Stimulated activated naive CD8-positive, alpha-beta T cell treated with anti-CD3 and anti-CD28 coated beads, Interleukin-15, amount 100 ng/mL, for 72 hours (primary cell): ENCODE measurements around the gene WDFY2.

ENCODE experiments used
- ATAC-seq: fragments of 150-1000 bp; cut with Tn5 transposase; 2 replicates; pipeline ENCODE4 v1.10.0; 2021; ENCODE audit warnings: mild to moderate bottlenecking, moderate library complexity
- DNase-seq, 2 donors: peaks; one replicate each; pipeline ENCODE4 v3.0.0; 2021 to 2022
- H3K27ac Mint-ChIP-seq, 2 donors: one replicate each; pipeline ENCODE4 v1.8.0; 2022; ENCODE audit warnings: mild to moderate bottlenecking in 2 of 2, mixed read lengths in 2 of 2, moderate library complexity in 2 of 2
- H3K27me3 Mint-ChIP-seq: one replicate; pipeline ENCODE4 v1.8.0; 2022; ENCODE audit warnings: mixed read lengths
- H3K4me1 Mint-ChIP-seq: one replicate; pipeline ENCODE4 v1.8.0; 2022; ENCODE audit warnings: mild to moderate bottlenecking, mixed read lengths
- H3K4me3 Mint-ChIP-seq, 2 donors: one replicate each; pipeline ENCODE4 v1.8.0; 2022; ENCODE audit warnings: mild to moderate bottlenecking in 2 of 2, mixed read lengths in 2 of 2, moderate library complexity in 1 of 2
- H3K9me3 Mint-ChIP-seq, 2 donors: one replicate each; pipeline ENCODE4 v1.8.0; 2022; ENCODE audit warnings: mixed read lengths in 2 of 2

The WDFY2 gene

DNA sequence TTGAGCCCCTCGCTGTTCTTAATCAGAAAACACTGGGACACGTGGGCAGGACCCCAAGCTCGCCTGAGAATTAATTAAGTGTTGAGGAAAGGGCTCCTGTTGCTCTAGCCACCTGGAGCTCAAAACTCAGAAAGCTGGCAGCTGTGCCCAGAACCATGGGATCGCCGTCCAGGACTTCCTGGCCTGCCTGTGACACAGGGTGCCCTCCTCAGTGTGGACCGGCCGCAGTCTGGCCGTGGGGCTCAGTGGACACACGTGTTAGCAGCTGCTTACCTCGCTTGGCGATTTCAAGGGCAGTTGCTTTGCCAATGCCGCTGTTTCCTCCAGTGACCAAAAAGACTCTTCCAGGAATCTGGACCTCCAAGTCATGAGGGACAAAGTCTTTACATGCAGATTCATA, 215.0 kb downstream of the WDFY2 start:
- Mint-ChIP-seq H3K9me3 (no peaks in the 10 kb centered on the region), H3K27me3 (no peaks in the 10 kb centered on the region), H3K4me3 (no peak overlapping the region), H3K4me1 (peaks cover 52% of the 10 kb centered on the region), H3K27ac (no peak overlapping the region)
- no peak for ATAC-seq
- DNase-seq, result no peak

DNA sequence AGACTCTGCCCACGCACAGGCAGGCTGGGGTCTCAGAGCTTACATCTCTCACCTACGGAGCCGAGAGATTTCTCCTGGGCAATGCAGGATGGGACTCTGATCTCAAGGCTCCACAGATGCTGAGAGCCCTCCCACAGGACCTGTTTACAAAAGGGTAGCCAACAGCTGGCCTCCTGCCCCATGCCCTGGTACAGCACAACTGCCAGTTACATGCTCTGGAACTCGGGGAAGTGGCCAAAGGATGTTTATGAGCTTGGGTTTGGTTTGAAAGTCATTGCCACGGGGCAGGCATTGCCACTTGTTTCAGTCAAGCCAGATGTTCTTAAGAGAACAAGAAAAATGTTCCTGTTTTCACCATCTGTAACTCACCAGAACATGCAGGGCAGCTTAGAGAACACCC, 216.2 kb downstream of the WDFY2 start:
- no peaks in the 10 kb centered on the region for H3K27me3 Mint-ChIP-seq
- H3K9me3 Mint-ChIP-seq, result no peaks in the 10 kb centered on the region
- H3K4me1 Mint-ChIP-seq, result peaks cover 56% of the 10 kb centered on the region
- H3K27ac Mint-ChIP-seq, result no peak overlapping the region
- no peak overlapping the region for H3K4me3 Mint-ChIP-seq
- ATAC-seq (no peak), DNase-seq (no peak)

DNA sequence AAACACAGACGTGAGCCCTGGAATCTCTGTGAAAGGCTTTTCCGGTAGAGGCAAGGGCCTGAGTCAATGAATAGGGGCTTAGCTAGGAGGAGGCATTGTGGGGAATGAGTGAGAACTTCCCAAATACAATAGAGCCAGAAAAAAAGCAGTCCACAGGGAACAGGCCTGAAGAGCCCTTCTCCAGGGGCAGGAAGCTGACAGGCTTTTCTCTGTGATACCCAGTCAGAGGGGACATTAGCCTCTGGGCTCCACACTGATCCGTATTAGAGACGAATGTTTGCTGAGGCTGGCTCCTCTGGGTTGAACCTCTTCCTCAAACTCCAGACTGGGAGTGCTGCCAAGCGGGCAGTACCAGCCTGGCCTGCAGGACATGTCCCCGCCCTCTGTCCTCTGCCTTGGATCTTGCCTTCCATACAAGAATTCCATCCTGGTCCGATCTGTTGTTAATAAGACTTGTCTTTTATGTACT, 217.4 kb downstream of the WDFY2 start:
- Mint-ChIP-seq H3K27me3 (no peaks in the 10 kb centered on the region), H3K27ac (peak overlapping the region in 1 of 2 donors; percentile 99), H3K4me1 (peaks cover 58% of the 10 kb centered on the region), H3K4me3 (peak overlapping the region; percentile 95 to 98), H3K9me3 (no peaks in the 10 kb centered on the region)
- no peak for ATAC-seq
- DNase-seq, result no peak

DNA sequence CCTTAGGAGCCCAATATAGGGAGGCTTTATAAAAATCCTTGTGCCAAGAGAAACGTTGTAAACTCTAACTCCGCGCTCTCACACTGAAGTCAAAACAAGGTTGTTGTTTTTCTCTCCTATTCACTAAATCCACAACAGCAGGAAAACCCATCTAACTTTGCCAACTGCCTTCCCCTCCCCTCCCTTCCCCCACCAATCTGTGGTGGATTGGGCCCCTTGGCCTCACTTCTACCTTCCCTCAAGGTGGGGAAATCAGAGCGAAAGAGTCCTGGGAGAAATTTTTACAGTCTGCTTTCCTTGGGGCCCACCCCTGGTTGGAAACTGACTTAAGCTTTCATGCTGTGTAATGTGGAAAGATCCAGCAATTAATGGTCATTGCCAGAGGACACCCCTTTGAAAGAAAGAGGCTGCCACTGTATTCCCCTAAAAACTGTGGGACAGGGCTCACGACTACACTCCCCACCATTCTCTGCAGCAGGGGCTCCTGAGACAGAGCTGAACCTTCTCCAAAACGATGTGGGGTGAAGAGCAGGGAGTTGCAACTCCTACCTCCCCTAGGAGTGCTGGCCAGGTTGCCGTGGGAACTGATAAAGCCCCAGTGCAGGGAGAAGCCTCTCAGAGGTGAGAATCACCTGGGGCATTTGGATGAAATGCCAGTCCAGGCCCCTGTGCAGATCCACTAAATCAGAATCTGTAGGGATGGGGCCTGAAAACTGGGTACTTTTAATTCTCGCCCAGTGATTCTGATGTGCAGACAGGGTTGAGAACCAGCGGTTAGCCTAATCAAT, 218.6 kb downstream of the WDFY2 start:
- H3K4me3 Mint-ChIP-seq, result peak overlapping the region; percentile 95 to 98
- H3K27me3 Mint-ChIP-seq, result no peaks in the 10 kb centered on the region
- peaks cover 62% of the 10 kb centered on the region for H3K4me1 Mint-ChIP-seq
- ATAC-seq (peak; percentile 1), DNase-seq (no peak)
- no peaks in the 10 kb centered on the region for H3K9me3 Mint-ChIP-seq
- H3K27ac Mint-ChIP-seq, result peak overlapping the region; percentile 99

DNA sequence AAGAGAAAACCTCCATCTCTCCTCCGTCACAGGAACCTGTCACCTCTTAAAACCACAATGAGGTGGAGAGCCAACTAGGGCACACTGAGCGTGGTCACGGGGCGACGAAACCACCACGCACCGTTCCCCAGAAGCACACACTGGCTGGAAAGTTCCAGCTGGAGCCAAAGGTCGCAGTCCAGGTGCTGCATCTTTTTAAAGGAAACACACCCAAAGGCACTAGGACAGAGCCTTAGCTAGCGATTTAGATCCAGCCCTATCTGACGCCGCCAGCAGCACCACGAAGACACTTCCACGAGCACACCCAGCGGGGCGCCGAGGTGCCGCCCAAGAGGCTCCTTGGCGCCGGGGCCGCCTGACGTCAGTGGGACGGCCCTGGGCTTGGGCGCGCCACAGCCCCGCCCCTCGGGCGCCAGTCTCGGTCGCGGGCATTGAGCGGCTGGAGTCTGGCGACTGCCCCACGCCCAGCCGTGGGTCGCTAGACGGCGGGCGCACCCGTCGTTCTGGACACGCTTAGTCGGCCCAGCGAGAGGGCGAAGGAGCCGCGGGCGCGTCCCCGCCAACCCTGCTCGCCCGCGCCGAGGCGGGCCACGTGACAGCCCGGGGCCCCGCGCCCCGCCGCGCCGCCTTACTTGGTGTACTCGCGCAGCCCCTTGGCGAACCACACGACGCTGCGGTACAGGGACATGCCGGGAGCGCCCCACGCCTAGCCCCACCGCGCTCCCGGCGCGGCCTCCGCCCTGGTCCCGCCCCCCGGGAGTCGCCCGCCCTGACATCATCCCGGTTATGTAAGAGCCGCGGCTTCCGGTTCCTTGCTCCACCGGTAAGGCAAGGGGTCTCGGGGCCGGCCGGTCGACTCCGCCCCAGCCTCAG, 219.4 kb downstream of the WDFY2 start, which contains the start of gene DHRS12:
Gene DHRS12, minus strand, starts transcription at position 742 of the 873 bp plus-strand sequence. CDS start 4,504 bp downstream, outside the sequence.
- Mint-ChIP-seq H3K4me3 (peak within 1 kb of the TSS; percentile 95 to 98), H3K4me1 (peaks cover 66% of the 10 kb centered on the region), H3K27me3 (no peaks in the 10 kb centered on the region), H3K27ac (peak within 1 kb of the TSS; percentile 99), H3K9me3 (no peaks in the 10 kb centered on the region)
- ATAC-seq (peak; percentile 83), DNase-seq (peak; percentile 85 to 86)

DNA sequence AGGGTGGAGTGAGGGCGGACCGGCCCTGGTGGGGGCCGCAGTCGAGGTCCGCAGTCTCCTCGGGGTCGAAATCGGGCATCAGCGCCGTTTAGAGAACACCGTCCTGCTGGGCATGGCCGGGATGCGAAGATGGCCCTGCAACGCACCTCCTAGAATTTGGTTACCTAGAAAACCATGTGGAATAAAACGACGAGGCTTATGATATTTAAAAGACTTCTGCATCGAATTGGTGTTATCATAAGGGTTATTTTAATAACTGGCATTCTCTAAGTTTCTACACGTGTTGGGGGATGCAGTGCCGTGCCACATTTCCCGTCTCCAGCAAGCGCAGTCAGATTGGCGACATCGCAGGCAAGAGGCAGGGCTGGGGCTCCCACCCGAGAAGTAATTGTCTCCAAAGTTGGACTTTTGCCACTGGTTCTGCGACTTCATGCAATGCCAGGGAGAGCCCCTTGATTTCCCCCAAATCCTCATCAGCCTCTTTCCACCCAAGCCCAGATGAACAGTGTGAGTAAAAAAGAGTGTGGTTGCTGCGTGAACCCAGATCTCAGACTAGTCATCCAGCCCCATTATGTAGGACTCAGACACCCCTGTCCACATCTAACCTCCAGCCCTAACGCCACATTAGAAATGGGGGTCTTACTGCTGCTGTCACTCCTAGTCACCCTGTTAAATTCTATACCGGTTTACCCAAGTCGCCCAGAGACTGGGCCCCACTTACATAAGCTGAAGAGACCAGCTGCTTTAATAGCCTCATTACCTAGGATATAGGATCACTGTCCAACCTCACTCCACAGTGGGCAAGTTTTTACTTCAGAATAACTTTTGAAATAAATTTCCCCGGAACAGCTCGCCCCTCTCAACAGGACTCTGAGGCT, 220.3 kb downstream of the WDFY2 start:
- peak overlapping the region; percentile 95 to 98 for H3K4me3 Mint-ChIP-seq
- no peaks in the 10 kb centered on the region for H3K9me3 Mint-ChIP-seq
- peaks cover 66% of the 10 kb centered on the region for H3K4me1 Mint-ChIP-seq
- peak in 1 of 2 donors; percentile 77 for DNase-seq
- peak; percentile 55 for ATAC-seq
- no peaks in the 10 kb centered on the region for H3K27me3 Mint-ChIP-seq
- peak overlapping the region; percentile 93 to 99 for H3K27ac Mint-ChIP-seq

DNA sequence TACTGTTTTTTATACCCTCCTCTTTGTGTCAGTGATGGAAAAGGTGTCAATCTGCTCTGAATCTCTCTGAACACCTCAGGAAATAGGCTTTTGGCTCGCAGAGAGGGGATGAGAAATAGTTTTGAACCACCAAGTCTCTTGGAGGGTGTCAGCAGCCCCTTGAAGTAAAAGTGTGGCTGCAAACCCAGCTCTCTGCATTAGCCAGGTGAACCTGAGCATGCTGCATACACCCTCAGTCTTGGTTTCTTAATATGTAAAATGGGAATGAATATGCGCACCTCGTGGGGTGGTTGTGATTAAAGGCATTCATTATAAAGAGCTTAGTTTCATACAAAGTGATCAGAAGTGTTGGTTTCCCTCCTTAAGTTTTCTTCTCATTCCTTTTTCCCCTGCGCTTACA, 221.1 kb downstream of the WDFY2 start:
- DNase-seq (no peak), ATAC-seq (no peak)
- Mint-ChIP-seq H3K9me3 (no peaks in the 10 kb centered on the region), H3K4me1 (peaks cover 58% of the 10 kb centered on the region), H3K4me3 (peak overlapping the region; percentile 95 to 98), H3K27ac (peak overlapping the region; percentile 89 to 99), H3K27me3 (no peaks in the 10 kb centered on the region)

DNA sequence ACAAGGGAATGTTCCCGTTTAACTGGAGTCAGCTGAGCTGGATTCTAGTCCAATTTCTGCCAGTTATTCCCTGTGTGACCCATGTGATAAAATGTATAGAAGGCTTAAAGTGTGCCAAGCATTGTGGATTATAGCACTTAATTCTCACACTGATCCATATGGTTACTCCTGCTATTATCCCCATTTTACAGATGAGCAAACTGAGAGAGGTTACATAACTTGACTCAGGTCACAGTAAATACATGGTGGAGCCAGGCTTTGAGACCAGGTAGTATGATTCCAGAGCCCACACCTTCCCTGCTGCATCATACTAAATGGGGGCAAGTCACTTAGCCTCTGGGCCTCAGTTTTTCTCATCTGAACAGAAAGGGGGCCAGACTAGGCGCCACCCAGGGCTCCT, 221.7 kb downstream of the WDFY2 start:
- Mint-ChIP-seq H3K4me1 (peaks cover 59% of the 10 kb centered on the region), H3K27ac (no peak overlapping the region), H3K27me3 (no peaks in the 10 kb centered on the region), H3K9me3 (no peaks in the 10 kb centered on the region), H3K4me3 (peak overlapping the region in 1 of 2 donors; percentile 98)
- DNase-seq (no peak), ATAC-seq (no peak)

DNA sequence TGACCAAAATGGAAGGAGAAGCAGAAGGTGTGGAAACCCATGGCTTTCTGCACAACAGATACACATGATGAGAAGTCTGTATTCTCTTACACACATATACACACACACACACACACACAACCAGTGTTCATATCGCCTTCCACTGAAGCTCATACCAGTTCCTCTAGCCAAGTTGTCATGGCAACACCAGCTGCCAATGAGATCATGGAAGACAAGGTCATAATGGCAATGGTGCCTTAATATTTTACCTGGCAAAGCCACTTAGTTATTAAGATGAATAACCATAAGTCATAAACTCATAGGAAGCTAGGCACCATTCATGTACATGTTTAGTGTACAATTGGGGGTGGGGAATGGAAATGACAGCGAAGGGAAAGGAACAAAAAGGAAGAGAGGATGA, 222.3 kb downstream of the WDFY2 start:
- peak overlapping the region in 1 of 2 donors; percentile 76 for H3K27ac Mint-ChIP-seq
- H3K4me1 Mint-ChIP-seq, result peaks cover 59% of the 10 kb centered on the region
- no peaks in the 10 kb centered on the region for H3K27me3 Mint-ChIP-seq
- DNase-seq, result no peak
- ATAC-seq, result no peak
- no peaks in the 10 kb centered on the region for H3K9me3 Mint-ChIP-seq
- no peak overlapping the region for H3K4me3 Mint-ChIP-seq

DNA sequence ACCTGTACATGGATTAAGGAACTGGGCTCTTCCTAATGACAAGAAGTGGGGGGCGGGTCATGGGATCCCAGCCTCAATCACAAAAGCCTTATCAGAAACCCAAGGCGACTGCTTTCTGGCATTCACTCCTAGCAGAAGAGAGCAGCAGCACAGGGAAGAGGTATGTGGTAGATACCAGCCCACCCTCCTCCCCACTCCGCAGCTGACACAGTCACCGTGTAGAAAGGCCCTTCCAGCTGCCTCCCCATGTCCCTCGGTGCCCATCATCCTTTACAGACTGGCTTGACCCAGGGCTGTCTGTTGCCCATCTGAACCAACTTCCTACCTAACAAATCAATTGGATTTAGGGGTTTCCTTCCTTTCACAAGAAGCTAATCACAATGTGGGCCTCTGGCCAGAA, 222.8 kb downstream of the WDFY2 start:
- DNase-seq (no peak), ATAC-seq (no peak)
- peaks cover 59% of the 10 kb centered on the region for H3K4me1 Mint-ChIP-seq
- no peak overlapping the region for H3K27ac Mint-ChIP-seq
- H3K27me3 Mint-ChIP-seq, result no peaks in the 10 kb centered on the region
- no peaks in the 10 kb centered on the region for H3K9me3 Mint-ChIP-seq
- no peak overlapping the region for H3K4me3 Mint-ChIP-seq

DNA sequence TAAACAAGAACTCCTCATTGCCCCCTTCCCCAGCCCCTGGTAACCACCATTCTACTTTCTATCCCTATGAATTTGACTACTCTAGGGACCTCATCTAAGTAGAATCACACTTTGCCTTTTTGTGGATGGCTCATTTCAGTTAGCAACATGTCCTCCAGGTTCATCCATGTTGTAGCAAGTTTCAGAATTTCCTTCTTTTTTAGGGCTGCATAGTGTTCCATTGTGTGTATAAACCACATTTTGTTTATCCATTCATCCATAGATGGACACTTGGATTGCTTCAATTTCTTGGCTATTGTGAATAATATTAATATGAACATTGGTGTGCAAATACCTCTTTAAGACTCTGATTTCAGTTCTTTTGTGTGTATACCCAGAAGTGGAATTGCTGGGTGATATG, 224.5 kb downstream of the WDFY2 start:
- ATAC-seq (no peak), DNase-seq (no peak)
- Mint-ChIP-seq H3K27me3 (no peaks in the 10 kb centered on the region), H3K9me3 (no peaks in the 10 kb centered on the region), H3K4me1 (peaks cover 71% of the 10 kb centered on the region), H3K27ac (no peak overlapping the region), H3K4me3 (no peak overlapping the region)

DNA sequence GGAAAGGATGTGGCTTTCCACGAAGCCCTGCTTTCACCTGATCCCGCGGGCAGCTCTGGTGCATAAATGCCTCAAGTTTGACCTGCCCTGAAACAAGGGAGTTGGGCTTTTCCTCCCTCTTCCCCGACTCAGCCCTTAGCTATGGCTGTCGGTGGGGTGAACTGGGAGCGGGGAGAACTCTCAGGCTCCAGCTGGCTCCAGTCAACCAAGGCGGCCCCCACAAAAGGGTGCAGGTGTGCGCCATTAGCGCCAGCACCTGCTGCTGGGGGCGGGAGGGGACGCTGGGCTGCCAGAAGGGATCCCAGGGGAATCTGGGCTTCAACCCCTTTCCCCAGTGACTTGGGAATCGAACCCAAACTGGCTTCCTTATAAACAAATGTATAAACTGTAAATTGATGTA, 226.8 kb downstream of the WDFY2 start:
- H3K4me3 Mint-ChIP-seq, result no peak overlapping the region
- no peaks in the 10 kb centered on the region for H3K27me3 Mint-ChIP-seq
- H3K4me1 Mint-ChIP-seq, result peaks cover 81% of the 10 kb centered on the region
- DNase-seq, result no peak
- H3K9me3 Mint-ChIP-seq, result no peaks in the 10 kb centered on the region
- peak overlapping the region in 1 of 2 donors; percentile 93 for H3K27ac Mint-ChIP-seq
- no peak for ATAC-seq

DNA sequence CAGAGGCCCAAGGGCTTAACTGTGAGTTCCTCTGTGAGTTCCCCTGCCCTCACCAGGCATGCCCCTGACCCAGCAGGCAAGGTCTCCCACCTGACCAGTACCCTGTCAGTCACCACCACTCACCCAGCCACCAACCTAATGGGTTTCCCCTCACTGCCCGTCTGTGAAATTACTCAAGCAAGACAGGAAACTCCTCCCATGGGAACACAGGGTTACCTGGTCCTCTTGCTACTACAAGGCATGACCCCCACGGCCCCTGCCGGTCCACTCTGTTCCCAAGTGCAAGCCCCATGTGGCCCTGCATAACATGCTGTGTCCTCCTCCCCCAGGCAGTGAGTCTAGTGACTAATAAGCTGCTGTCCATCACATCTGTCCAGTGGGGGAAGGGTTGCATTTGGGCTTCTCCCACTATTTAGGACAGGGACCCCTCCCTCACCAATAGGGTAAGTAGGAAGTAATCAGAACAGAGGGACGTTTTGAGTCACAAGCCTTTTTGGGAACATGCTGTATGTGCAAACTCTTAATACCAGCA, 227.7 kb downstream of the WDFY2 start:
- peak in 1 of 2 donors; percentile 70 for DNase-seq
- no peaks in the 10 kb centered on the region for H3K9me3 Mint-ChIP-seq
- ATAC-seq, result peak; percentile 84
- peaks cover 80% of the 10 kb centered on the region for H3K4me1 Mint-ChIP-seq
- H3K27me3 Mint-ChIP-seq, result no peaks in the 10 kb centered on the region
- peak overlapping the region in 1 of 2 donors; percentile 93 for H3K27ac Mint-ChIP-seq
- peak overlapping the region in 1 of 2 donors; percentile 60 for H3K4me3 Mint-ChIP-seq

DNA sequence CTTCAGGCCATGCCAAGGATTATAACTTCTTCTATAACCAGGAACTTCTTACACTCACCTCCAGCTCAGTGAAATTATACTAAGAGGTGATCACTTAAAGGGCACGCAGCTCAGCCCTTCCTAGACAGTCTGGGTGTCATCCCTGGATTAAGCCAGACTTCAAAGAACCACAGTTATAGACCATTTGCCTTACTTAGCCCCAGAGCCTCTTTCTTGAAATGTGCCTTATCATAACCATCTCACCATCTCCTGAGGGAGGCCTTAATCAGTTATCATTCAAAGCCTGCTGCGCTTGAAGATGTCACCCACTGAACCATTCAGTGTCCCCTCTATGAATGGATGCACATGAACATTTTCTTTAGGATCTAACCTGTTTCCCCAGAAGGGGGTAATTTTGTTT, 229.8 kb downstream of the WDFY2 start:
- DNase-seq (no peak), ATAC-seq (no peak)
- H3K27ac Mint-ChIP-seq, result peak overlapping the region in 1 of 2 donors; percentile 43
- no peaks in the 10 kb centered on the region for H3K9me3 Mint-ChIP-seq
- no peaks in the 10 kb centered on the region for H3K27me3 Mint-ChIP-seq
- H3K4me1 Mint-ChIP-seq, result peaks cover 84% of the 10 kb centered on the region
- H3K4me3 Mint-ChIP-seq, result no peak overlapping the region
